ENCODE results near the gene ACAP3.

ACAP3 gene

DNA sequence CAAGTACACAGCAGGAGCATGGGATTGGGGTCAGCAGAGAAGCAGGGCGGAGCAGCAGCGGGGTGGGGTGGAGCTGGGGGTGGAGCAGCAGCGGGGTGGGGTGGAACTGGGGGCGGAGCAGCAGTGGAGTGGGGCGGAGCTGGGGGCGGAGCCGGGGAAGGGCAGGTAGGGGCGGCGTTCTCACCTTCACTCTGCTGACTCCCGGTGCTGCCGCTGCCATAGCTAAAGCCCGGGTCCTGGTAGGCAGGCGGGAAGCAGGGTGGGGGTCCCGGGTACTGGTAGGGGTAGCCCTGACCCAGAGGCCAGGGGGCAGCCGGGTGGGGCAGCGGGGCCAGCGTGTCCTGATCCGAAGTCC lies 30.0 kb upstream of the ACAP3 start:
- TF ChIP-seq GATA2 (IDR thresholded peaks at IDR 0.05; ENCODE audit: low read depth, low read length) (no peak), GATA3 (IDR thresholded peaks at IDR 0.05; ENCODE audit: low read depth, low read length) (no peak)

DNA sequence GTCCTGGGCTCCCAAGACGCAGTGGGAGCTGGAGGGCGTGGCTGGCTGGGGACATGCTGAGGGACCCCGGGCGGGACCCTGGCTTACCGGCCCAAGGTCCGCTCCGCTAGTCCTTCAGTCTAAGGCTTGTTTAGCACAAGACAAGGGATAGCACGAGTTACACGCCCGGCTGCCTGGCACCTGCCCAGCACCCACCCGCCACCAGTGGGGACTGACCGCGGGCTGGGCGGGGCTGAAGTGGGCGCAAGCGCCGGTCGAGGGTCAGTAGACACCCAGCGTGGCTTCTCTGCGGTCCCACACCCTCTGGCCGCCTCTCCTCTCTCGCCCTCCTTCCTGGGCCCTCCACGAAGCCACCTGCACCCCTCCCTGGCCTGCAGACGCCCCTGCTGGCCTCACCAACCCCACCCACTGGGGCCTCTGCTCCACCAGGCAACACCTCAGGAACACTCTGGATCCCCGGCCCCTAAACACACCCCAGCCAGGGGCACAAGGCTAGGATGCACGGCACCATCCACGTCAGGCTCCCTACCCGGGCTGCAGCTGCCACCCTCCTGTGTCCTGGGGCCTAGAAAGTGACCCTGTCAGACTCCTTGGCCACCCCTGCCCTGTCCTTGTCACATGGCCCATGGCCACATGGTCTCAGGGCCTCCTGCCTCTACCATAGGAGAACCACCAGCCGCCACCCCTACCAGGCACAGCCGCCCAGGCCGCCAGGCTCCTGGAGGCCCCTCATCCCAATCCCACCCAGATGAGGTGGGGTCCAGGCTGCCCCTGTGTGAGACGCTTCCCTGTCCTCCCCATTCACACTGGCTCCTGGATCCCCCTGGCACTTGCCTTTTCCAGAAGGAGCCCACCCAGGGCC lies 29.4 kb upstream of the ACAP3 start:
- no peak for TF ChIP-seq GATA2 (IDR thresholded peaks at IDR 0.05; ENCODE audit: low read depth, low read length)
- TF ChIP-seq GATA3 (IDR thresholded peaks at IDR 0.05; ENCODE audit: low read depth, low read length): no peak

DNA sequence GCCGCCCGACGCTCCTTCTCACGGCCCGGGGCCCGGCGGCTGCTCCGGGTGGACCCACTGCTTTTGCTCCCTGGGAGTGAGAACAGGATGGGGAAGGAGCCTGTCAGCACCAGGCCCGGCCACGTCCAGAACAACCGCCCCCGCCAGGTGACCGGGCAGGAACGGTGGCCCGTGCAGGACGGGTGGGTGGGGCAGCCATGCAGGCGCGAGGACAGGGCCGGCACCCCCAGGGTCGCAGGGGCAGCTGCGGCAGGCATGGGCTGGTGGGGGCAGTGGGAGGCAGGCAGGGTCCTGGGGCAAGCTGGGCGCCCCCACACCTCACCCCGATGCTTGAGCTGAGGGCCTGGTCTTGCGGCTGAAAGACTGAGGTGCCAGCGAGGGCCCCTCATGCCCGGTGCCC lies 28.7 kb upstream of the ACAP3 start:
- TF ChIP-seq GATA3 (IDR thresholded peaks at IDR 0.05; ENCODE audit: low read depth, low read length) (no peak), GATA2 (IDR thresholded peaks at IDR 0.05; ENCODE audit: low read depth, low read length) (no peak)

DNA sequence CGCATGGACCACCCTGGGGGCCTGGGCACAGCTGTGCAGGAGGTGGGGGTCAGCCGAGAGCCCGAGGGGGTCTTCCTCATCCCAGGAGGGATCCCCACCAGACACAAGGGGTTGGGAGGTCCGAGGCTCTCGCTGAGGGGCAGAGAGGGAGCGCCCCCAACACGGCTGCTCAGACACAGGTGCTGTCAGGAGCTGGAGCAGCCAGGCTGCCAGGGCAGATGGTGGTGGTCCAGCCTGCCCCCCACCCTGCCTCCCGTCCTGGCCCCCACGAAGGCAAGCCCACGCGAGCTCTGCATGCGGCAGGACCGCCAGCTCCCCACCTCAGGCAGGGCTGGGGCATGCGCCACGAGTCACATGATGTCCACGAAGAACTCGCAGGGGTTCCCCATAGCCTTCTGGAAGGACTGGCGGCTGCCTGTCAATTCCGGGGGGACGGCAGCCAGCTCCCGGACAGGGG lies 28.1 kb upstream of the ACAP3 start:
- TF ChIP-seq GATA3 (IDR thresholded peaks at IDR 0.05; ENCODE audit: low read depth, low read length) (no peak), GATA2 (IDR thresholded peaks at IDR 0.05; ENCODE audit: low read depth, low read length) (no peak)

DNA sequence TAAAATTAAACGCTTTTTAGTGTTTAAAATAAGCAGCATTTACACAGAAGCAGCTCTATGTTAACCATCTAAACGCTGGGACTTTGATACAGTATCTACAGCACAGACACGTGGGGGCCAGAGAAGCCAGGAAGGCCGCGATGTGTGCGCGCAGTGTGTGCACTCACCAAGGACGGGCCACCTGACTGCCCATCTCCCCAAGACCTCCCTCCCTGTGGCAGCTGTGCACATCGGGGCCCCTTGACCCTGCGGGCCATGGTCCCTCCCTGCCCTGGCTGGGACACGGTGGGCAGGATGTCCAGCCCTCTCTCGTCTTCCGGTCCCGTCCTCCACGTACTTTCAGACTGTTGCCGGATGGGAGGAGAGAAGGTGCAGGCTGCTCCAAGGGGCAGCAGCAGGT lies 27.6 kb upstream of the ACAP3 start:
- TF ChIP-seq GATA2 (IDR thresholded peaks at IDR 0.05; ENCODE audit: low read depth, low read length): no peak
- no peak for TF ChIP-seq GATA3 (IDR thresholded peaks at IDR 0.05; ENCODE audit: low read depth, low read length)

DNA sequence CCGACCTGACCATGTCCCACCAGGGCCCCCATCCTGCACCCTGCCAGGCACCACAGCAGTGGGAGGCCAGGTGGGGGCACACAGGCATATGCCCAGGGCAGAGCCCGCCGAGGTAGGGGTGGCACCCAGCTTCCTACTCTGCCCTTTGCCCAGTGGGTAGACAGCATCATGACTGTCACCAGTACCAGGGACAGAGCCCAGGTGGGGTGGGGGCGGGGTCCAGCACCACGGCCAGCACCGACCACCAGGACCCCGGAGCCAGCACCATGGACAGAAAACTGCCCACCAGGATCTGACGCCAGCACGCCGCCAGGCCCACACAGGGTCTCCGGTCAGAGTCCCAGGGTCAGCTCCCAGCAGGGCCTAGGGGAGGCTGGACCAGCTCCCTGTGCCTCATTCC lies 27.1 kb upstream of the ACAP3 start:
- TF ChIP-seq GATA3 (IDR thresholded peaks at IDR 0.05; ENCODE audit: low read depth, low read length) (no peak), GATA2 (IDR thresholded peaks at IDR 0.05; ENCODE audit: low read depth, low read length) (no peak)

DNA sequence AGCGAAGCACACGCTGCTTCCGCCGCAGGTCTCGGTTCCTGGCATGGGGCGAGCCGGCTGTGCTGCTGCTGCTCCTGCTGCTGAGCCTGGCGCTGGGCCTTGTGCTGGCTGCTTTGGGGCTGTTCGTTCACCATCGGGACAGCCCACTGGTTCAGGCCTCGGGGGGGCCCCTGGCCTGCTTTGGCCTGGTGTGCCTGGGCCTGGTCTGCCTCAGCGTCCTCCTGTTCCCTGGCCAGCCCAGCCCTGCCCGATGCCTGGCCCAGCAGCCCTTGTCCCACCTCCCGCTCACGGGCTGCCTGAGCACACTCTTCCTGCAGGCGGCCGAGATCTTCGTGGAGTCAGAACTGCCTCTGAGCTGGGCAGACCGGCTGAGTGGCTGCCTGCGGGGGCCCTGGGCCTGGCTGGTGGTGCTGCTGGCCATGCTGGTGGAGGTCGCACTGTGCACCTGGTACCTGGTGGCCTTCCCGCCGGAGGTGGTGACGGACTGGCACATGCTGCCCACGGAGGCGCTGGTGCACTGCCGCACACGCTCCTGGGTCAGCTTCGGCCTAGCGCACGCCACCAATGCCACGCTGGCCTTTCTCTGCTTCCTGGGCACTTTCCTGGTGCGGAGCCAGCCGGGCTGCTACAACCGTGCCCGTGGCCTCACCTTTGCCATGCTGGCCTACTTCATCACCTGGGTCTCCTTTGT lies 26.0 kb upstream of the ACAP3 start:
- no peak for TF ChIP-seq GATA2 (IDR thresholded peaks at IDR 0.05; ENCODE audit: low read depth, low read length)
- TF ChIP-seq GATA3 (IDR thresholded peaks at IDR 0.05; ENCODE audit: low read depth, low read length): no peak

DNA sequence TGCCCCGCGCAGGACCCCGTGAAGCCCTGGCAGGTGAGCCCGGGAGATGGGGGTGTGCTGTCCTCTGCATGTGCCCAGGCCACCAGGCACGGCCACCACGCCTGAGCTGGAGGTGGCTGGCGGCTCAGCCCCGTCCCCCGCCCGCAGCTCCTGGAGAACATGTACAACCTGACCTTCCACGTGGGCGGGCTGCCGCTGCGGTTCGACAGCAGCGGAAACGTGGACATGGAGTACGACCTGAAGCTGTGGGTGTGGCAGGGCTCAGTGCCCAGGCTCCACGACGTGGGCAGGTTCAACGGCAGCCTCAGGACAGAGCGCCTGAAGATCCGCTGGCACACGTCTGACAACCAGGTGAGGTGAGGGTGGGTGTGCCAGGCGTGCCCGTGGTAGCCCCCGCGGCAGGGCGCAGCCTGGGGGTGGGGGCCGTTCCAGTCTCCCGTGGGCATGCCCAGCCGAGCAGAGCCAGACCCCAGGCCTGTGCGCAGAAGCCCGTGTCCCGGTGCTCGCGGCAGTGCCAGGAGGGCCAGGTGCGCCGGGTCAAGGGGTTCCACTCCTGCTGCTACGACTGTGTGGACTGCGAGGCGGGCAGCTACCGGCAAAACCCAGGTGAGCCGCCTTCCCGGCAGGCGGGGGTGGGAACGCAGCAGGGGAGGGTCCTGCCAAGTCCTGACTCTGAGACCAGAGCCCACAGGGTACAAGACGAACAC lies 25.2 kb upstream of the ACAP3 start:
- TF ChIP-seq GATA3 (IDR thresholded peaks at IDR 0.05; ENCODE audit: low read depth, low read length) (no peak), GATA2 (IDR thresholded peaks at IDR 0.05; ENCODE audit: low read depth, low read length) (no peak)

DNA sequence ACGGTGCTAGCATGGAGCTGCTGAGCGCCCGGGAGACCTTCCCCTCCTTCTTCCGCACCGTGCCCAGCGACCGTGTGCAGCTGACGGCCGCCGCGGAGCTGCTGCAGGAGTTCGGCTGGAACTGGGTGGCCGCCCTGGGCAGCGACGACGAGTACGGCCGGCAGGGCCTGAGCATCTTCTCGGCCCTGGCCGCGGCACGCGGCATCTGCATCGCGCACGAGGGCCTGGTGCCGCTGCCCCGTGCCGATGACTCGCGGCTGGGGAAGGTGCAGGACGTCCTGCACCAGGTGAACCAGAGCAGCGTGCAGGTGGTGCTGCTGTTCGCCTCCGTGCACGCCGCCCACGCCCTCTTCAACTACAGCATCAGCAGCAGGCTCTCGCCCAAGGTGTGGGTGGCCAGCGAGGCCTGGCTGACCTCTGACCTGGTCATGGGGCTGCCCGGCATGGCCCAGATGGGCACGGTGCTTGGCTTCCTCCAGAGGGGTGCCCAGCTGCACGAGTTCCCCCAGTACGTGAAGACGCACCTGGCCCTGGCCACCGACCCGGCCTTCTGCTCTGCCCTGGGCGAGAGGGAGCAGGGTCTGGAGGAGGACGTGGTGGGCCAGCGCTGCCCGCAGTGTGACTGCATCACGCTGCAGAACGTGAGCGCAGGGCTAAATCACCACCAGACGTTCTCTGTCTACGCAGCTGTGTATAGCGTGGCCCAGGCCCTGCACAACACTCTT lies 24.5 kb upstream of the ACAP3 start:
- TF ChIP-seq GATA3 (IDR thresholded peaks at IDR 0.05; ENCODE audit: low read depth, low read length) (no peak), GATA2 (IDR thresholded peaks at IDR 0.05; ENCODE audit: low read depth, low read length) (no peak)

DNA sequence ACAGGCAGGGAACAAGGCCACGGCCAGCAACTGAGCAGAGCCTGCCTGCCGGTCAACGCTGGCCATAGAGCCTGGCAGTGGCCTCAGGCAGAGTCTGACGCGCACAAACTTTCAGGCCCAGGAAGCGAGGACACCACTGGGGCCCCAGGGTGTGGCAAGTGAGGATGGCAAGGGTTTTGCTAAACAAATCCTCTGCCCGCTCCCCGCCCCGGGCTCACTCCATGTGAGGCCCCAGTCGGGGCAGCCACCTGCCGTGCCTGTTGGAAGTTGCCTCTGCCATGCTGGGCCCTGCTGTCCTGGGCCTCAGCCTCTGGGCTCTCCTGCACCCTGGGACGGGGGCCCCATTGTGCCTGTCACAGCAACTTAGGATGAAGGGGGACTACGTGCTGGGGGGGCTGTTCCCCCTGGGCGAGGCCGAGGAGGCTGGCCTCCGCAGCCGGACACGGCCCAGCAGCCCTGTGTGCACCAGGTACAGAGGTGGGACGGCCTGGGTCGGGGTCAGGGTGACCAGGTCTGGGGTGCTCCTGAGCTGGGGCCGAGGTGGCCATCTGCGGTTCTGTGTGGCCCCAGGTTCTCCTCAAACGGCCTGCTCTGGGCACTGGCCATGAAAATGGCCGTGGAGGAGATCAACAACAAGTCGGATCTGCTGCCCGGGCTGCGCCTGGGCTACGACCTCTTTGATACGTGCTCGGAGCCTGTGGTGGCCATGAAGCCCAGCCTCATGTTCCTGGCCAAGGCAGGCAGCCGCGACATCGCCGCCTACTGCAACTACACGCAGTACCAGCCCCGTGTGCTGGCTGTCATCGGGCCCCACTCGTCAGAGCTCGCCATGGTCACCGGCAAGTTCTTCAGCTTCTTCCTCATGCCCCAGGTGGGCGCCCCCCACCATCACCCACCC lies 23.6 kb upstream of the ACAP3 start, which contains the start of gene TAS1R3:
Gene TAS1R3 (plus strand): TSS at position 213 of the 898 bp plus-strand sequence. CDS start 66 bp downstream, at position 279.
- TF ChIP-seq GATA2 (IDR thresholded peaks at IDR 0.05; ENCODE audit: low read depth, low read length) (no peak), GATA3 (IDR thresholded peaks at IDR 0.05; ENCODE audit: low read depth, low read length) (no peak)

DNA sequence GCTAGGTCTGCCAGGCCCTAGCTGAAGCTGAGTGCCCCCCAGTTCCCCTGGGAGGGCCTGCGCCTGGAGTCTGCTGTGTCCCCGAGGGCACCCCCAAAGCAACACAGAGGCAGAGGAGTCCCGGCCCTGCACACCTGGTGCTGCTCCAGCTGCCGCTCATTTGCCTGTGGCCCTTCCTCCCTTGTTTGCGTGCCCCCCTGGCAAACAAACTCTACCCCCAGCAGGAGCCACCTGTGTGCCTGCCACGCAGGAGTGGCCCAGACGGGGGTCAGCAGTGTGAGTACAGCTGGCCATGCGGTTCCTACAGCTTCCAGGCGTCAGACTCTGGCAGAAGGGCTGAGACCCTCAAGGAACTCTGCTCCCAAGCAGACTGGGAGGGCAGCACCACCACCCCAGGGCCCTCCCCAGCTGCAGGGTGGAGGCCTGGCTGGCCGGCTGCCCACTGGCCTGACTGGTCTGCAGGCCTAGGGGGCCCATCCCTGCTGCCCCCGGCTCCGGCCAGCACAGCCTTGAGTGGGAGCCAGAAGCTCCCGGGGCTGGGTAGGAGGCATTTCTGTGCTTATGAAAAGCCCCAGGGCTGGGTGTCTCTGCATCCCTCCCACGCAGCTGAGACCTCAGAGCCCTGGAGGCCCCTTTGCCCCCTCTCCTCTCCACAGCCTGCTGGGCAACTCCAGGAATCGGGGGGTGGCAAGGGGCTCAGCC lies 22.8 kb upstream of the ACAP3 start:
- TF ChIP-seq GATA3 (IDR thresholded peaks at IDR 0.05; ENCODE audit: low read depth, low read length) (no peak), GATA2 (IDR thresholded peaks at IDR 0.05; ENCODE audit: low read depth, low read length) (no peak)
